ENCODE measurements around the gene YIPF3. TPM values are rescaled to one million over a fixed set of nuclear protein-coding genes. Genes with fewer than 3 reads are reported as not detected.

YIPF3 gene
- total and polyA plus RNA-seq, 9 of the 15 experiments (the other 6 are each of a cell fraction or from before 2014, with no cell fraction given) = 27.5 to 75.3 (median 57.6) TPM

DNA sequence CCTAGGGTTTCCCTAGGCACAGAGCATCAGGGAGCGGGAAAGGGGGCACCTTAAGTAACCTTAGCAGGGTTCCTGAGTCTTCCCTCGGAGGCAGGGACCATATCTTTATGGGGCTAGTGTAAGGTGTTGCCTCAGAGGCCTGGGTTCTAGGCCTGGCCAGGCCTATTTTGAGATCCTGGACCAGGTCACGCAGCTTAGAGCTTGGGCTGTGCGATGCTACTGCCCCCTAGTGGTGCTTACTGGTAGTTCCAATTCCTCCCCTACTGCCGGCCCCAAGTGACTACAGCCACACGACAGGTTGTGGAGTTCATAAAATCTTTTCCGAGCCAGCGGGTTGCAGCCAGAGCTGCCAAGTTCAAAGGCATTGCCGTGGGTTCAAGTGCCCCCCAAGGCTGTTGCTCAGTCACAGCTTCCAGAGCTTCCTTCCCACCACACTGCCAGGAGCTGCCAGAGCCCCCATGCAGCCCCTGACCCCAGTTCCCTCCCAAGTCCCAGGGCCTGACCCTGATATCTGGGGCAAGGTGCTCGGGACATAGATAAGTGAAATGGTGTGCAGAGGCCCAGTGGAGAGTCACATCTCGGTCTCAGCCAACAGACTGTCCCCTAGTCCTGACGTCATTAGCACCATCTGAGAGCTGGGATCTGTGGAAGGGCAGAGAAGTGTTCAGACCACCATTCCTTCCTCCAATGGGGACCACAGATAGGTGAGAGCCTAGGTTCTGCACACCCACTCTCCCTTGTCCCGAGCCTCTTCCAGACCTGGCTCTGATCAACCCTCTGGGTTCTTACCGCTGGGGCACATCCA, 9.9 kb downstream of the YIPF3 start (continued):
- TF ChIP-seq TEAD1 (CRISPR knock-in tag; IDR thresholded peaks at IDR 0.05) (0 out of 4 replicates have a peak, but pooled peaks of 1 of the 2 experiments have one; percentile 42), TCF3 (CRISPR knock-in tag; IDR thresholded peaks at IDR 0.05) (0 out of 2 replicates have a peak, but pooled peaks have one; percentile 14), SMAD1 (IDR thresholded peaks at IDR 0.05; ENCODE audit: low read depth, low read length, partially characterized antibody) (no peak), CHD4 (IDR thresholded peaks at IDR 0.05; ENCODE audit: insufficient read depth, insufficient replicate concordance, low read depth, low read length, poor library complexity, severe bottlenecking) (no peak), KAT8 (IDR thresholded peaks at IDR 0.05; ENCODE audit: low read depth) (no peak), SOX6 (IDR thresholded peaks at IDR 0.05) (0 out of 2 replicates have a peak, but pooled peaks have one; percentile 10), HDAC8 (tag; IDR thresholded peaks at IDR 0.05) (no peak), RBM39 (optimal IDR thresholded peaks at IDR 0.05; ENCODE audit: low read depth, low read length) (no peak), E2F3 (CRISPR knock-in tag; IDR thresholded peaks at IDR 0.05) (no peak), KLF6 (CRISPR knock-in tag; IDR thresholded peaks at IDR 0.05; ENCODE audit: borderline replicate concordance) (no peak), SIX5 (IDR thresholded peaks at IDR 0.05; ENCODE audit: borderline replicate concordance in 1 of 2, insufficient read depth in 1 of 2, low read depth in 1 of 2, low read length in 2 of 2) (no peak), ZNF263 (CRISPR knock-in tag; IDR thresholded peaks at IDR 0.05; ENCODE audit: borderline replicate concordance) (peak; percentile 16; the same call in 1 of the 2 replicates), SREBF1 (IDR thresholded peaks at IDR 0.05; ENCODE audit: borderline replicate concordance, low read depth, low read length) (no peak), GABPB1 (CRISPR knock-in tag; IDR thresholded peaks at IDR 0.05) (peak; percentile 34; the same call in 1 of the 2 replicates), ZFX (CRISPR knock-in tag; IDR thresholded peaks at IDR 0.05) (peak; percentile 32), EZH2 (IDR thresholded peaks at IDR 0.05; ENCODE audit: borderline replicate concordance, low read depth, low read length) (no peak)
- TF ChIP-seq, protein P1, sequence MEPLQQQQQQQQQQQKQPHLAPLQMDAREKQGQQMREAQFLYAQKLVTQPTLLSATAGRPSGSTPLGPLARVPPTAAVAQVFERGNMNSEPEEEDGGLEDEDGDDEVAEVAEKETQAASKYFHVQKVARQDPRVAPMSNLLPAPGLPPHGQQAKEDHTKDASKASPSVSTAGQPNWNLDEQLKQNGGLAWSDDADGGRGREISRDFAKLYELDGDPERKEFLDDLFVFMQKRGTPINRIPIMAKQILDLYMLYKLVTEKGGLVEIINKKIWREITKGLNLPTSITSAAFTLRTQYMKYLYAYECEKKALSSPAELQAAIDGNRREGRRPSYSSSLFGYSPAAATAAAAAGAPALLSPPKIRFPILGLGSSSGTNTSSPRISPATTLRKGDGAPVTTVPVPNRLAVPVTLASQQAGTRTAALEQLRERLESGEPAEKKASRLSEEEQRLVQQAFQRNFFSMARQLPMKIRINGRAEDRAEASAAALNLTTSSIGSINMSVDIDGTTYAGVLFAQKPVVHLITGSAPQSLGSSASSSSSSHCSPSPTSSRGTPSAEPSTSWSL (CRISPR knock-in tag; IDR thresholded peaks at IDR 0.05; ENCODE audit: borderline replicate concordance) = 0 out of 2 replicates have a peak, but pooled peaks have one; percentile 21
- TF ChIP-seq, protein P2, sequence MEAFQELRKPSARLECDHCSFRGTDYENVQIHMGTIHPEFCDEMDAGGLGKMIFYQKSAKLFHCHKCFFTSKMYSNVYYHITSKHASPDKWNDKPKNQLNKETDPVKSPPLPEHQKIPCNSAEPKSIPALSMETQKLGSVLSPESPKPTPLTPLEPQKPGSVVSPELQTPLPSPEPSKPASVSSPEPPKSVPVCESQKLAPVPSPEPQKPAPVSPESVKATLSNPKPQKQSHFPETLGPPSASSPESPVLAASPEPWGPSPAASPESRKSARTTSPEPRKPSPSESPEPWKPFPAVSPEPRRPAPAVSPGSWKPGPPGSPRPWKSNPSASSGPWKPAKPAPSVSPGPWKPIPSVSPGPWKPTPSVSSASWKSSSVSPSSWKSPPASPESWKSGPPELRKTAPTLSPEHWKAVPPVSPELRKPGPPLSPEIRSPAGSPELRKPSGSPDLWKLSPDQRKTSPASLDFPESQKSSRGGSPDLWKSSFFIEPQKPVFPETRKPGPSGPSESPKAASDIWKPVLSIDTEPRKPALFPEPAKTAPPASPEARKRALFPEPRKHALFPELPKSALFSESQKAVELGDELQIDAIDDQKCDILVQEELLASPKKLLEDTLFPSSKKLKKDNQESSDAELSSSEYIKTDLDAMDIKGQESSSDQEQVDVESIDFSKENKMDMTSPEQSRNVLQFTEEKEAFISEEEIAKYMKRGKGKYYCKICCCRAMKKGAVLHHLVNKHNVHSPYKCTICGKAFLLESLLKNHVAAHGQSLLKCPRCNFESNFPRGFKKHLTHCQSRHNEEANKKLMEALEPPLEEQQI (IDR thresholded peaks at IDR 0.05) = no peak
- TF ChIP-seq, protein P3, sequence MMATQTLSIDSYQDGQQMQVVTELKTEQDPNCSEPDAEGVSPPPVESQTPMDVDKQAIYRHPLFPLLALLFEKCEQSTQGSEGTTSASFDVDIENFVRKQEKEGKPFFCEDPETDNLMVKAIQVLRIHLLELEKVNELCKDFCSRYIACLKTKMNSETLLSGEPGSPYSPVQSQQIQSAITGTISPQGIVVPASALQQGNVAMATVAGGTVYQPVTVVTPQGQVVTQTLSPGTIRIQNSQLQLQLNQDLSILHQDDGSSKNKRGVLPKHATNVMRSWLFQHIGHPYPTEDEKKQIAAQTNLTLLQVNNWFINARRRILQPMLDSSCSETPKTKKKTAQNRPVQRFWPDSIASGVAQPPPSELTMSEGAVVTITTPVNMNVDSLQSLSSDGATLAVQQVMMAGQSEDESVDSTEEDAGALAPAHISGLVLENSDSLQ (IDR thresholded peaks at IDR 0.05) = no peak
